Duodenal mucosa (tissue), 2 donors: ENCODE results near the gene PDGFD.

ENCODE experiments used
- H3K27ac ChIP-seq: one replicate; pipeline ENCODE4 v1.7.0; 2013; ENCODE audit warnings: low read depth, low read length
- H3K27me3 ChIP-seq, 2 donors: one replicate each; pipeline ENCODE4 v1.7.0; 2013; ENCODE audit warnings: low read length in 2 of 2, control low read depth in 1 of 2; ENCODE audit not compliant: insufficient read depth in 2 of 2, control insufficient read depth in 1 of 2
- H3K36me3 ChIP-seq, 2 donors: one replicate each; pipeline ENCODE4 v1.7.0; 2013; ENCODE audit warnings: low read length in 2 of 2, control low read depth in 1 of 2; ENCODE audit not compliant: insufficient read depth in 2 of 2, control insufficient read depth in 1 of 2
- H3K4me1 ChIP-seq, 2 donors: one replicate each; pipeline ENCODE4 v1.7.0; 2013; ENCODE audit warnings: low read length in 2 of 2, control low read depth in 1 of 2; ENCODE audit not compliant: insufficient read depth in 2 of 2, control insufficient read depth in 1 of 2
- H3K4me3 ChIP-seq, 2 donors: one replicate each; pipeline ENCODE4 v1.7.0; 2013; ENCODE audit warnings: low read length in 2 of 2, low read depth in 1 of 2
- H3K9ac ChIP-seq, 2 donors: one replicate each; pipeline ENCODE4 v1.7.0; 2013; ENCODE audit warnings: low read length in 2 of 2, low read depth in 1 of 2
- H3K9me3 ChIP-seq, 2 donors: one replicate each; pipeline ENCODE4 v1.7.0; 2013; ENCODE audit warnings: low read length in 2 of 2, control low read depth in 1 of 2; ENCODE audit not compliant: control insufficient read depth in 1 of 2

Gene PDGFD

DNA sequence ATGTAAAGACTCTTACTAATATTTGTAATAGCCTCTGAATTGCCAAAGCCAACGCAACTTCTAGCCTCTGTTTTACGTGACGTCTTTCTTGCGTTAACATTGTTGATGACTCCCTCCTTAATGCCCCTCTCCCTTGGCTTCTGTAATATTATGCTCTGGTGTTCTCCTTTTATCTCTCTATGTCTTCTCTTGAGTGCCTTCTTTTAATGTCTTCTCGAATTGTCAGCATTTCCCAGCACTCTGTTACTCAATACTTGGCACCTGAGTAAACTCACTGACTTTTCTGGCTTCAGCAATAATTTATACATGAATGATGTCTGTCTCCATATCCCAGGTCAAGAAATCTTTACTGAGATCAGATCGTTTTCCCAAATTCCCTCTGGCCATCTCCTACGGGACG, 196.0 kb downstream of the PDGFD start:
- no peak overlapping the region for H3K9ac ChIP-seq
- H3K4me1 ChIP-seq = no peaks in the 10 kb centered on the region
- no peaks in the 10 kb centered on the region for H3K9me3 ChIP-seq
- H3K36me3 ChIP-seq = no peaks in the 10 kb centered on the region
- H3K27ac ChIP-seq = no peak overlapping the region
- no peaks in the 10 kb centered on the region for H3K27me3 ChIP-seq
- H3K4me3 ChIP-seq = no peak overlapping the region

- no peaks in the 10 kb centered on the region for H3K4me1 ChIP-seq
- H3K4me3 ChIP-seq = no peak overlapping the region
- H3K9ac ChIP-seq = no peak overlapping the region
- no peaks in the 10 kb centered on the region for H3K36me3 ChIP-seq
- H3K9me3 ChIP-seq = no peaks in the 10 kb centered on the region
- no peak overlapping the region for H3K27ac ChIP-seq
- no peaks in the 10 kb centered on the region for H3K27me3 ChIP-seq
Measured at GRCh38 chr11:103964390-103964789, 199.6 kb downstream of the PDGFD start.

- H3K9me3 ChIP-seq = no peaks in the 10 kb centered on the region
- H3K27me3 ChIP-seq = no peaks in the 10 kb centered on the region
- H3K9ac ChIP-seq = no peak overlapping the region
- H3K4me1 ChIP-seq = no peaks in the 10 kb centered on the region
- H3K27ac ChIP-seq = no peak overlapping the region
- no peaks in the 10 kb centered on the region for H3K36me3 ChIP-seq
- no peak overlapping the region for H3K4me3 ChIP-seq
Measured at GRCh38 chr11:103963648-103964047, 200.3 kb downstream of the PDGFD start.

DNA sequence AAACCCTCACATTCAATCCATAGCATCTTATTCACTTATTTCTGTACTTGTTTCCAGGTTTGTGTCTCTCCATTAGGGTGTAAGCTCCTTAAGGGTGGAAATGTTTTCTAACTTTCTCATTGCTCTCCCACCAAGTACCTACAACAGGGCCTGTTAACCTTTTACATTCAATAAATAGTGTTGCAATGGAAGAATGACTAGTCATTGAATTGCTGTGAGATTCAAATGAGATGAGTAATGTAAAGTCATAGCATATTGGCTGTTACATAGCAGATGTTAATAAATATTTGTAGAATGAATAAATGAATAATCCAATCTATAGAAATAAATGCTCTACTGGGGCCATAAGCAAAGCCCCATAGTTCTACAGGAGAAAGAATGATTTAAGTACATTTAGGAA, 202.9 kb downstream of the PDGFD start:
- no peak overlapping the region for H3K4me3 ChIP-seq
- H3K9me3 ChIP-seq = no peaks in the 10 kb centered on the region
- H3K4me1 ChIP-seq = no peaks in the 10 kb centered on the region
- no peak overlapping the region for H3K27ac ChIP-seq
- no peaks in the 10 kb centered on the region for H3K36me3 ChIP-seq
- H3K9ac ChIP-seq = no peak overlapping the region
- H3K27me3 ChIP-seq = no peaks in the 10 kb centered on the region

- Histone ChIP-seq H3K4me1 (no peaks in the 10 kb centered on the region), H3K9ac (no peak overlapping the region), H3K9me3 (no peaks in the 10 kb centered on the region)
Measured at GRCh38 chr11:103960108-103960507, 203.8 kb downstream of the PDGFD start.

GRCh38 chr11:103959279-103959942, 204.5 kb downstream of the PDGFD start:
- Histone ChIP-seq H3K36me3 (no peaks in the 10 kb centered on the region), H3K9ac (no peak overlapping the region), H3K27me3 (no peaks in the 10 kb centered on the region), H3K4me1 (no peaks in the 10 kb centered on the region), H3K27ac (no peak overlapping the region), H3K4me3 (no peak overlapping the region), H3K9me3 (no peaks in the 10 kb centered on the region)

More at GRCh38 chr11:103960108-103960507, 203.8 kb downstream of the PDGFD start:
- no peaks in the 10 kb centered on the region for H3K27me3 ChIP-seq
- no peak overlapping the region for H3K4me3 ChIP-seq
- H3K36me3 ChIP-seq = no peaks in the 10 kb centered on the region
- no peak overlapping the region for H3K27ac ChIP-seq

GRCh38 chr11:103958475-103959215, 205.3 kb downstream of the PDGFD start:
- H3K9me3 ChIP-seq = no peaks in the 10 kb centered on the region
- no peak overlapping the region for H3K4me3 ChIP-seq
- no peaks in the 10 kb centered on the region for H3K4me1 ChIP-seq
- no peaks in the 10 kb centered on the region for H3K27me3 ChIP-seq
- no peak overlapping the region for H3K27ac ChIP-seq
- no peak overlapping the region for H3K9ac ChIP-seq
- no peaks in the 10 kb centered on the region for H3K36me3 ChIP-seq

DNA sequence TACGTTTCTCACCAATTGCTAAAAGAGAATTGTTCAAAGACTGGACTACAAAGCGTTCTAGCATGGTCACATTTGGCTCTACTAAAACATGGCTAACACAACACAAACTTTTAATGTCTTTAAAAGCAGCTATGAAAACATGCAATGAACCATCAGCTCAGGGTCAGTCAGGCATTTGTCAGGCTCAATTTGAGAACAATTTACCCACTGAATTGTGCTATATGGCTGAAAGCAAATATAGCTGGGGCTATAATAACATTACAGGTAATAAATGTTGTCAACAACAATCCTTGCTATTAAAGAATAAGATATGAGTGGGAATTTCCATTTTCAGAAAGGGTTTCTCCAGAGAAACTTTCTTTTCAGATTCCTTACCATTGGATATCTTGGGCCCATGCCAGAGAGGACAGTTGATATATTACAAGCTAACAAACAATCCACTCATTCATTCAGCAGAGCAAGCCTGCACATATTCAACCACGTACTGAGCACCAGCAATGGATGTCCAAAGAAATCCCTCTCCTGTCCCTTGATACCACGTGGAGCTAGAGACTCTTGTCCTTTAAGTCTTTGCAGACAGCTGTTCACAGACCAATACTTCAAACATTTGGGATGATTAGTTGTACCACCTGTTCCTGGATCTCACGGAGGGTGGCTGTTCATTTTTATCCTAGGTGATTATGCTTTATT, 210.0 kb downstream of the PDGFD start:
- Histone ChIP-seq H3K27ac (no peak overlapping the region), H3K36me3 (no peaks in the 10 kb centered on the region), H3K4me1 (no peaks in the 10 kb centered on the region), H3K27me3 (no peaks in the 10 kb centered on the region), H3K9me3 (no peaks in the 10 kb centered on the region), H3K9ac (no peak overlapping the region), H3K4me3 (no peak overlapping the region)

DNA sequence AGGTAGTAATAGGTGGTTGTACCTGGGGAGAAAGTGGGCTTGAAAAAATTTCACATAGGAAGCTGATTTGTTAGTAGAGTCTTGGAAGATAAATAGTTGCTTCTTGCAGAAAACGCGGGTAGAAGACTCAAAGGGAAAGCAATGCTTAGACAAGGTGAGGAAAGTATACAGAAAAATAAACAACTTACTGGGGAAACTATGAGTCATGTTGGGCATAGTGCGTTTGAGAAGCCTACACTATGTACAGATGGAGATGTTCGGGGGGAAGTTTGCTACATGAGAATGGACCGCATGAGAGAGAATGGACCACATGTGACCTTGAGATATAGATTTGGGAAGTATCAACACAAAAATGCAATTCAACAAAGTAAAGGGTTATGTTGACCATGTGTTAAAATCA, 214.2 kb downstream of the PDGFD start:
- Histone ChIP-seq H3K4me1 (no peaks in the 10 kb centered on the region), H3K9ac (no peak overlapping the region), H3K27me3 (no peaks in the 10 kb centered on the region), H3K4me3 (no peak overlapping the region), H3K9me3 (no peaks in the 10 kb centered on the region), H3K27ac (no peak overlapping the region), H3K36me3 (no peaks in the 10 kb centered on the region)

DNA sequence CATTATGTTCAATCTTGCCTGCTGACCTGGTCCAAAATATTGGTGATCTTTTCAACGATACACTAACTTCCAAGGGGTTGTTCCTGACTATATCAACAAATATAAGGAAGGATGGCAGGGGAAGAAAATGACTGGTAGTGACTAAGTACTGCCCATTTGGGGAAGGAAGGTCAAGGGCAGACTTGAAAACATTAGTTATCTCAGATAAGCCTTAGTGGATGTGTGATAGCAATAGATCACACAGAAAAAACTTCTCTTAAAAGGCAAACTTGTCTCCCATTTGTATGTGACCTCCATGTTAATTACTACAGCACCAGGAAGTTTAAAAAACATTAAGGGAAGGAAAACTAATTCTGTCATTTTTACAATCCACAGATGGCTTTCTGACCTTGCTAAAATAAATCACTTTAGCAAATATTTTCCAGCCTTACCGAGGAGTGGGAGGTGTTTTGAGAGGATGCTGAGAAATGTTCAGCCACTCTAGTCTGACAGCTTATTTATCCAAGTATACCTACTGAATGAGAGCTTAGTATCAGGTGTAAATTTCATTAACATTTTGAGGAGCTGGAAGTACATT, 215.7 kb downstream of the PDGFD start:
- Histone ChIP-seq H3K36me3 (no peaks in the 10 kb centered on the region), H3K4me3 (no peak overlapping the region), H3K4me1 (no peaks in the 10 kb centered on the region), H3K9ac (no peak overlapping the region), H3K9me3 (no peaks in the 10 kb centered on the region), H3K27me3 (no peaks in the 10 kb centered on the region), H3K27ac (no peak overlapping the region)
